GM18870 (cell line): ENCODE data around the gene PCSK6.
"Not testable (repeated sequence)": the region's sequence is repeated elsewhere in the genome, so short reads cannot be mapped to it uniquely, and the experiment has no call there.

Source experiments
- ATAC-seq: cut with Tn5 transposase; IDR thresholded peaks from one replicate; pipeline ENCODE4 v1.9.1; 2021; ENCODE audit warnings: moderate library complexity; ENCODE audit not compliant: unreplicated experiment

PCSK6 gene

GRCh38 chr15:101288905-101289513 lies 200.5 kb downstream of the PCSK6 start:
- no peak for ATAC-seq

GRCh38 chr15:101287342-101287741 lies 202.2 kb downstream of the PCSK6 start:
- ATAC-seq: not testable (repeated sequence)

DNA sequence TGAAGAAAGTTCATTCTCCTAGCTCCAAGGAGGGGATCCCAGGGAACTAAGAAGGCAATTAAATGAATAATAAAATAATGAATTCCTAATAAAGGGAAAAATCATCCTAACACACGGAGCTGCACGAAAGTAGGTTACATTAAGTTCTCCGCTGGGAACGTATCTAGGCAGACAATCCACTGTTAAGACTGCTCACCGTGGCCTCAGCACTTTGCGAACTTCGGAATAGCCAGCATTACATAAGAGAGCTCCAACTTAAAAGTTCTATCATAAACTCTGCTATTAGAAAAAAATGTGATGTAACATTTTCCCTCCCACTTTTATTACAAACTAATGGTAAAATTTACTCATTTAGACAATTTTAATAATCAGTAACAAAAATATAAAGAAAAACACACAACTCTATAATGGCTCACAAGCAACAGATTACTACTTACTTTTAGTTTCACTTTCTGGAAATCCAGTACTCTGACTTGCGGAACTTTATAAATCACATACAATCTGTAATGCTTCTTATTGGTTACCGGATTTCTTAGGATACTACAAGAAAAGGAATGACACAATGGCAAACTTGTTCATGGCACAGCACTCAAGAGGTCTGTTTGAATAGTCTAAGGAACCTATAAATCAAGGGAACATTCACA lies 202.9 kb downstream of the PCSK6 start:
- ATAC-seq: no peak

DNA sequence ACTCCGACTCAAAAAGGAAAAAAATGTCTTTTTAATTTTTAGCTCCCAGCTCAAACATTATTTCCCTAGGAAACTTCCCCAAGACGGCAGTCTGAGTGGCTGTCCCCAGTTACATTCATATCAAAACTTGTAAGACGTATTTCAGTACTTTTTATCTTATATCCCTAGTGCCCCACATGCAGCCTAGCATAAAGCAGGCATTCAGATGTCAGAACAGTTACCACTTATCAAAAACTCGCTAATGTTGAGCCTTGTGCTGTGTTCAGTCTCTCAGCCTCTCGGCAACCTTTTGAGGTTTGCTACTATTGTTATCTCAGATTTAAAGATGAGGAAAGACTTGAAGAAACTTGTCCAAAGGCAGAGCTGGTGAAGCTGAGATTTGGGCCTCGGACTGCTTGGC lies 205.6 kb downstream of the PCSK6 start:
- no peak for ATAC-seq

DNA sequence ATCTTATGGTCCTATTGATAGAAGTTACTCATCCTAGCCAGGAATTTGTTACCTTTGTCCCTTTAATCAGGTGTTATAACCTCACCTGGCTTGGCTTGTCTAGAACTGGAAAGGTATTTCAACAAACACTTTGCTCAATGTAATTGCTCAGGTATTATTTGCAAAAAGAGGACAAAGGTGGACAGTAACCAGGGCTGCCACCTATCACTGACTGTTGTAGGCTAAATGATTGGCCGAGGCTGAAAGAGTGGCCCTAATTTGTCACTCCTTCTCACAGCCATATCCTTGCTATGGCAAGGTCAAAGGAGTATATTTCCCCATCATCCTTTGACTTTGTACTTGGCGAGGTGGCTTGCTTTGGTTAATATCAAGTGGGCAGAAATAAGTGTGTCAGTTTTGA lies 209.5 kb downstream of the PCSK6 start:
- ATAC-seq: no peak

GRCh38 chr15:101277943-101278564 lies 211.5 kb downstream of the PCSK6 start:
- no peak for ATAC-seq

GRCh38 chr15:101277038-101277822 lies 212.3 kb downstream of the PCSK6 start, which contains the start of gene SELENOS:
SELENOS (minus strand) TSS chr15:101277485; CDS start chr15:101277417, 68 bp downstream.
- peak; percentile 54 for ATAC-seq

DNA sequence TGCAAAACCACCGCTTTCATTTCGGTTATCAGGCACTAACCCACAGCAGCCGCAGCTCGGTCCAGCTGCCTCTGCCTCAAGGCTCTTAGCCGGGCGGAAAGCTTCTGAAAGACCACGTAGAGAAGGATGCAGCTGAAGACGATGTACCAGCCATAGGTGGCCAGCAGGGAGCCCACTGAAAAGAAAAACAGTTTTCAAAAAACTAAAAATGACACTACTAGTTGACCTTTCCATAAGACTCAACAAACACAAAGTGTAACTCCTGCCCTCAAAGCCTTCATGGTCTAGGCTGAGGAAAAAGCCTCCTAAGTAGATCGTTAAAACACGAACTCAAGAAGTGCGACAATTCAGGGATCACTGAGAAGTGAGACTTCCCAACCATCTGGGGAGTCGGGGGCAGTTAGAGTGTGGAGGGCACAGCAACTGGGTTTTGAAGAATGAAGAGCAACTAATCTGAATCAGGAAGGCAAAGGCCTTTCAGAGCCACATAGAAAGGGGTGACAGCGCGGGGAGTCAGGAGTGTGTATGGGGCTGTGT lies 212.9 kb downstream of the PCSK6 start:
- ATAC-seq: peak; percentile 13

GRCh38 chr15:101275018-101275417 lies 214.5 kb downstream of the PCSK6 start:
- peak; percentile 48 for ATAC-seq

GRCh38 chr15:101273534-101273933 lies 216.0 kb downstream of the PCSK6 start:
- ATAC-seq: no peak

DNA sequence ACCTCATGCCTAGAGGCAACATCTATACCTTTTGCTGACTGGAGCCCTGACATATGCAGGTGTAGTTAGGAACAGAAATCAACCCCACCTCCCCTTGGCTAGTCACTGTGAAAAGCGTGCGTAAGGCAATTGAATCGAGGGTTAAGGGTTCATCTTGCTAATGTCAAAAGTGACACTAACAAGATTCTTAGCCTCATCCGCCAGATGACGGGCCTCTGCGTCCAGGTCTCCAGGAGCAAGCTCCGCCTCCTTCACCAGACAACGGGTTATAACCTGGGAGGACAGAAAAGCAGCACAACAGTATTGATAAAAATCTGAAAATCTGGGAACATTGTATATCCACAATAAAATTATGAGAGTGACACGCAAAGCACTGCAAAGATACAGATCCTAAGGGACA lies 216.9 kb downstream of the PCSK6 start:
- no peak for ATAC-seq

GRCh38 chr15:101269479-101270223 lies 219.9 kb downstream of the PCSK6 start:
- ATAC-seq: no peak

DNA sequence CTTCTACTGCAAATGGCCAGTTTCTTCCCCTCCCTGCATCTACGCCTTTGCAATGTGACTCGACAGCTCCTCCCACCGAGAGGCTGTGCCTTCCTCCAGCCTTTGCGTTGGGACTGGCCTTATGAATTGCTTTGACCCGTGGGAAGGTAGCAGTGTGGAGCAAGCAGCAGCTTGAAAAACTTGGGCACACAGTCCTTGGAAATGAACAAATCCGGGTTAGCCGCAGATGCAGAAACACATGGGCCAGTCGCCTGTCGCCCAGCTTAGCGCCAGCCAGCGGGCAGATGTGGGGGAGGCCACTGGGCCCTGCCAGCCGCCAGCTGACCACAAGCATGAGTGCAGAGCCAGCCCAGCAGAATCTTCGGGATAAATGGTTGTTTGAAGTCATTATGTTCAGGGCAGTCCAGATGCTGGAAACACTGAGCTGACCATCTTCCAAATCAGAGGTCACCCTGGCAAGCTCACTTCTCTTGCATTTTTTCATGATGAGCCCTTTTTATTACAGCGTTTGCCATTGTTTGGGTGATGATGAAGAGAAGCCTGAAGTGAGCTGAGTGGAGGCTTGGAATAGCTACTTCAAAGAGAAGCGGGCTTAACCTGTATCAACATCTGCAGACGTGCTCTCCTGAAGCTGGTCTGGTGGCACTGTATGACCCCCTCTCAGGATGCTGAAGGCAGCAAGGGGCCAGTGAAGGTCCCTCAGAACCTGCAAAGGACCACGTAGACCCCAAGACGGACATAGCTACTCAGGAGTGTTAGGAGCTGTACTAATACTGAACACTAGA lies 222.0 kb downstream of the PCSK6 start:
- ATAC-seq: no peak

DNA sequence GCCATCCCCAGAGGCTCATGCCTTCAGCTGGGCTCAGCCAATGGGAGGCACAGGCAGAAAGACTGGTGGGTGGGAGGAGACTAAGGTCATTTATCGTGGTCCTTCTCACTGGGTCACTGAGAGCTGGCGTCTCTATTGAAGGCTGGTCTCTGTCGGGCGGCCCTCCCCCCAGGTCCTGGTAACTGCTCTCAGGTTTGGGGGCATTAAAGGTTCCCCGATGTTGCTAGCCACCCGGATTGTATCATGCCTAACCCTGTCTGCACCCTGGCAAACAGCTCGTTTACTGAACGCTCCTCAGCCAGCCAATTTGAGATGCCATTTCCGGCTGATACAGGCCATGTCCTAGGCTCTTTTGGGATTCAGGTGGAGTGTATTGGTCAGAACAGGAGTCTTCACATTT lies 222.7 kb downstream of the PCSK6 start:
- ATAC-seq: no peak

- ATAC-seq: no peak
Measured at GRCh38 chr15:101266034-101266433, 223.5 kb downstream of the PCSK6 start.

DNA sequence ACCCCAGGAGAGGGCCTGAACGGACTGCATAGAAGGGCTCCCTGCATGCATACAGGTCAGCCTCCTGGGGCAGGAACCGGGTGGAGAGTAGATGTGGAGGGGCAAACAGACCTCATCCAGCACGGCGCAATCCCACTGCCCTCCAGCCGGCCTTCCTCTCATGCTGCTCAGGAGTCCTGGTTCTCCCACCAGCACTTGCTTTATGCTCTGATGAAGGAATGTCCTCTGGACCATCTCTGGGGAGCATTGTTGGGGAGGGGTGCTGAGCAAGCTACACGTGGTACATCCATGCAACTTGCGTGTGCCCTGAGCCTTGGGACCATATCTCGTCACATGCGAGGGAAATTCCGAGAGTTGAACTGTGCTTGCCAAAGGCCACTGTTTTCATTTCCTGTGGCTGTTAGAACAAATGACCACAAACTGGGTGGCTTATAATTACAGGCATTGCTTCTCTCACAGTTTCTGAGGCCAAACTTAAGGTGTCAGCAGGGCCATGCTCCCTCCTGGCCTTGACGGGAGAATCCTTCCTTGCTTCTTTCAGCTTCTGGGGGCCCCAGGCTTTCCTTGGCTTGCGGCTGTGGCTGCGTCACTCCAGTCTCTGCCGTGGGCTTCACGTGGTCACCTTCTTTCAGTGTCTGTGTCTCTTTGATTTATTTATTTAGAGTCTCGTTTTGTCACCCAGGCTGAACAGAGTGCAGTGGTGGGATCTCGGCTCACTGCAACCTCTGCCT lies 224.4 kb downstream of the PCSK6 start:
- ATAC-seq: no peak

DNA sequence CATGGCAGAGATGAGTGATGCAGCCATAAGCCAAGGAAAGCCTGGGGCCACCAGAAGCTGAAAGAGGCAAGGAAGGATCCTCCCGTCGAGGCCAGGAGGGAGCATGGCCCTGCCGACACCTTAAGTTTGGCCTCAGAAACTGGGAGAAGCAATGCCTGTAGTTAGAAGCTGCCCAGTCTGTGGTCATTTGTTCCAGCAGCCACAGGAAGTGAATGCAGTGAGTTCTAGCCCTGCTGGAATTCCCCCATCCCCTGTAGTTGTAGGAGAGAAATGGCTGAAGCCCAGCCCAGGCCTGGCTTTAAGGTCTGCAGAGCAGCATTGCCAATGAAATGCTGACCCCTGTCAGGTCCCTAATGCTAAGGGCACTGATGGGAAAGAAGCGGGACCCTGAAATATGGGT lies 225.5 kb downstream of the PCSK6 start:
- ATAC-seq: no peak

DNA sequence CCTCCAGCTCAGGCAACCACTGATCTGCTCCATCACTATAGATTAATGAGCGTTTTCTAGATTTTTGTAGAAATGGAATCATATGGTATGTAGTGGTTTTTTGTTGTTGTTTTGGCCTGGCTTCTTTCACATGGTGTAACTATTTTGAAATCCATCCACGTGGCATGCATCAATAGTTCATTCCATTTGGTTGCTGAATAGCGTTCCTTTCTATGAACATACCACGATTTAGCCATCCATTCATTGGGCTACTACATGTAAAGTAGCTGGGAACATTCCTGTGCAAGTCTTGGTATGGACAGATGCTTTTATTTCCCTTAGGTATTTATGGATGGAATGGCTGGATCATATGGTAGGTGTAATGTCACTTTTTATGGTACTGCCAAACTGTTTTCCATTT lies 227.0 kb downstream of the PCSK6 start:
- no peak for ATAC-seq
